HepG2 (cell line): ENCODE measurements around the gene NFS1. TPM values are rescaled to one million over a fixed set of nuclear protein-coding genes. Genes with fewer than 3 reads are reported as not detected.

ENCODE experiments used
- AGO1 ChIP-seq: fragments of 200-400 bp; formaldehyde crosslinking; IDR thresholded peaks from 2 replicates; pipeline ENCODE4 v1.6.1; 2017; ENCODE audit warnings: mild to moderate bottlenecking, low read depth, low read length, moderate library complexity; ENCODE audit not compliant: poor library complexity, severe bottlenecking
- AGO2 ChIP-seq: fragments of 200-400 bp; formaldehyde crosslinking; optimal IDR thresholded peaks from 2 replicates; pipeline ENCODE3; 2017; ENCODE audit warnings: mild to moderate bottlenecking, low read depth, low read length, moderate library complexity
- EHMT2 ChIP-seq: fragments of 200-600 bp; sonication (generic); IDR thresholded peaks from 2 replicates; pipeline ENCODE4 v1.7.0; 2017; ENCODE audit warnings: antibody characterized with exemption, low read depth, low read length, borderline replicate concordance
- FOXM1 ChIP-seq: sonication (generic); formaldehyde crosslinking; IDR thresholded peaks from 2 replicates; pipeline ENCODE4 v1.5.0; 2020; ENCODE audit warnings: missing genetic modification reagents
- HBP1 ChIP-seq: IDR thresholded peaks from 2 replicates; pipeline ENCODE4 v1.6.1; 2016; ENCODE audit warnings: low read depth, control low read depth
- NR3C1 ChIP-seq: sonication (generic); formaldehyde crosslinking; IDR thresholded peaks from 2 replicates; pipeline ENCODE4 v1.4.0; 2020; ENCODE audit warnings: missing genetic modification reagents
- POGK ChIP-seq: sonication (generic); formaldehyde crosslinking; conservative IDR thresholded peaks from 2 replicates; pipeline ENCODE4 v1.8.0; 2022; ENCODE audit warnings: mild to moderate bottlenecking, moderate library complexity, missing genetic modification reagents
- RARA ChIP-seq: IDR thresholded peaks from 2 replicates; pipeline ENCODE4 v1.6.1; 2016; ENCODE audit warnings: missing genetic modification reagents, missing compliant biosample characterization
- SPEN ChIP-seq: sonication (generic); formaldehyde crosslinking; IDR thresholded peaks from 2 replicates; pipeline ENCODE4 v1.5.1; 2020; ENCODE audit warnings: low read depth, mild to moderate bottlenecking, missing genetic modification reagents
- TFAP4 ChIP-seq: sonication (generic); IDR thresholded peaks from 2 replicates; pipeline ENCODE4 v1.6.1; 2016; ENCODE audit warnings: low read depth, borderline replicate concordance
- ZNF205 ChIP-seq: IDR thresholded peaks from 2 replicates; pipeline ENCODE4 v1.6.1; 2018; ENCODE audit warnings: missing biosample characterization, missing genetic modification reagents
- ZNF326 ChIP-seq: sonication (generic); formaldehyde crosslinking; IDR thresholded peaks from 2 replicates; pipeline ENCODE4 v1.4.0; 2020; ENCODE audit warnings: missing genetic modification reagents, borderline replicate concordance
- ZNF501 ChIP-seq: sonication (generic); formaldehyde crosslinking; IDR thresholded peaks from 2 replicates; pipeline ENCODE4 v1.5.1; 2020; ENCODE audit warnings: mild to moderate bottlenecking, moderate library complexity, missing genetic modification reagents
- ZNF704 ChIP-seq: sonication (generic); formaldehyde crosslinking; IDR thresholded peaks from 2 replicates; pipeline ENCODE4 v1.8.1; 2023; ENCODE audit warnings: mild to moderate bottlenecking, inconsistent platforms, moderate library complexity, missing genetic modification reagents, borderline replicate concordance
- ZNF777 ChIP-seq: sonication (generic); formaldehyde crosslinking; IDR thresholded peaks from 2 replicates; pipeline ENCODE4 v1.4.0; 2020; ENCODE audit warnings: missing genetic modification reagents
- ZNF83 ChIP-seq: sonication (generic); formaldehyde crosslinking; IDR thresholded peaks from 2 replicates; pipeline ENCODE4 v1.4.0; 2020; ENCODE audit warnings: missing genetic modification reagents, mild to moderate bottlenecking, borderline replicate concordance
- ZNF891 ChIP-seq: sonication (generic); formaldehyde crosslinking; IDR thresholded peaks from 2 replicates; pipeline ENCODE4 v1.5.0; 2020; ENCODE audit warnings: mild to moderate bottlenecking, missing genetic modification reagents
- polyA plus RNA-seq, 8 experiments: library from polyadenylated mRNA; depleted of rRNA in 3 of 8; stranded (reverse) in 7 of 8; unstranded in 1 of 8; fragments of >200 nt; fragmentation: Illumina TruSeq in 4 of 8; extraction: Trizol in 4 of 8; gene quantifications; 2 replicates each; pipeline versions ENCODE4 v1.2.1 to v1.2.3, GENCODE V29; 2011 to 2016; ENCODE audit warnings: low read depth in 4 of 8, missing spikeins in 1 of 8, mixed read lengths in 1 of 8; ENCODE audit not compliant: insufficient read depth in 1 of 8
- total RNA-seq, 5 experiments: library from RNA; depleted of rRNA; stranded (reverse); fragments of >200 nt; fragmentation: Illumina TruSeq; extraction: Trizol; gene quantifications; 2 replicates each; pipeline ENCODE4 v1.2.3, GENCODE V29; 2016; ENCODE audit warnings: low read depth in 1 of 5
- TF ChIP-seq, protein P1 (sequence below): sonication (generic); formaldehyde crosslinking; IDR thresholded peaks from 2 replicates; pipeline ENCODE4 v1.4.0; 2020; ENCODE audit warnings: missing genetic modification reagents, borderline replicate concordance

The NFS1 gene
- total and polyA plus RNA-seq, 2 of the 13 experiments (the other 11 are each of a cell fraction or from before 2014, with no cell fraction given) = 65.9 to 88.1 TPM

DNA sequence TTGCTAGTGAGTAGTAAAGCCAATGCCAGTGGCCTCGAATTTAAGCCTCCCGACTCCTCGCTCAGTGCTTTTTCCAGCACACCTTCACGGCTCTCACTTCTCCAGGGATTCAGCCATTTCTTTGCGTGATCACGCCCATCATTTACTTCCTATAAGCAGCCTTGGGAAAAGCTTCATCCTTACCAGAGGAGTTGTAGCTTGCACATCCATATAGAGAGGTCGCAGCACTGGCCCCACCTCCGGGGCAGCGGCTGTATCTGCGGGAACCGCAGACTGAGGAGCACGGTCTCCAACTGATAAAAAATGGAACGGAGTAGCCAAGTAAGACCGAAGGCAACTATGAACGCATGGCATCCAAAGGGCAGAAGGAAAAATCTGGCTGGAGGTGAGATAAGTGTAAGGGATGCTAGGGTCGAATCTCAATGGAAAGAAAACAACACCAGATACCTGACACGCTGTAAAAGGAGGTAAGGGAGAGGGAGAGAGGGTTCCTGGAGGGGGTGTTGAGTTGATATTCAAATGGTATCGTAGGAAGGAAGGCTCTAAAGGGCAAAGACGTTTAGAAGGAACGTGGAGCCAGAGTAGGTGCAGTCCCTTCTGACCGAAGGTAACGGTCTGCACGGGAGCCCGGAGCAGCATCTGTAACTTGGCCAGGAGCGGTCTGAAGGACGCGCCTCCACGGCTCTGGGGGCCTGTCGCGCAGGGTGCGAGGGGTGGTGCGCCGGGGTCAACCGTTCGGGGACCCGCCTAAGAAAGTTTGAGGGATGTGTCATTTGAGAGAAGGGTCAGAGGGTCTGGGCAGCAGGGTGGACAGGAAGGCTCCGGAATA lies 640 bp downstream of the NFS1 start (continued):
- no peak for TF ChIP-seq ZNF205
- no peak for TF ChIP-seq RARA
- no peak; the same call in 1 of the 2 replicates for TF ChIP-seq ZNF704 (CRISPR knock-in tag)
- TF ChIP-seq, protein P1, sequence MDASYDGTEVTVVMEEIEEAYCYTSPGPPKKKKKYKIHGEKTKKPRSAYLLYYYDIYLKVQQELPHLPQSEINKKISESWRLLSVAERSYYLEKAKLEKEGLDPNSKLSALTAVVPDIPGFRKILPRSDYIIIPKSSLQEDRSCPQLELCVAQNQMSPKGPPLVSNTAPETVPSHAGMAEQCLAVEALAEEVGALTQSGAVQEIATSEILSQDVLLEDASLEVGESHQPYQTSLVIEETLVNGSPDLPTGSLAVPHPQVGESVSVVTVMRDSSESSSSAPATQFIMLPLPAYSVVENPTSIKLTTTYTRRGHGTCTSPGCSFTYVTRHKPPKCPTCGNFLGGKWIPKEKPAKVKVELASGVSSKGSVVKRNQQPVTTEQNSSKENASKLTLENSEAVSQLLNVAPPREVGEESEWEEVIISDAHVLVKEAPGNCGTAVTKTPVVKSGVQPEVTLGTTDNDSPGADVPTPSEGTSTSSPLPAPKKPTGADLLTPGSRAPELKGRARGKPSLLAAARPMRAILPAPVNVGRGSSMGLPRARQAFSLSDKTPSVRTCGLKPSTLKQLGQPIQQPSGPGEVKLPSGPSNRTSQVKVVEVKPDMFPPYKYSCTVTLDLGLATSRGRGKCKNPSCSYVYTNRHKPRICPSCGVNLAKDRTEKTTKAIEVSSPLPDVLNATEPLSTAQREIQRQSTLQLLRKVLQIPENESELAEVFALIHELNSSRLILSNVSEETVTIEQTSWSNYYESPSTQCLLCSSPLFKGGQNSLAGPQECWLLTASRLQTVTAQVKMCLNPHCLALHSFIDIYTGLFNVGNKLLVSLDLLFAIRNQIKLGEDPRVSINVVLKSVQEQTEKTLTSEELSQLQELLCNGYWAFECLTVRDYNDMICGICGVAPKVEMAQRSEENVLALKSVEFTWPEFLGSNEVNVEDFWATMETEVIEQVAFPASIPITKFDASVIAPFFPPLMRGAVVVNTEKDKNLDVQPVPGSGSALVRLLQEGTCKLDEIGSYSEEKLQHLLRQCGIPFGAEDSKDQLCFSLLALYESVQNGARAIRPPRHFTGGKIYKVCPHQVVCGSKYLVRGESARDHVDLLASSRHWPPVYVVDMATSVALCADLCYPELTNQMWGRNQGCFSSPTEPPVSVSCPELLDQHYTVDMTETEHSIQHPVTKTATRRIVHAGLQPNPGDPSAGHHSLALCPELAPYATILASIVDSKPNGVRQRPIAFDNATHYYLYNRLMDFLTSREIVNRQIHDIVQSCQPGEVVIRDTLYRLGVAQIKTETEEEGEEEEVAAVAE (CRISPR knock-in tag) = no peak
- TF ChIP-seq ZNF777 (CRISPR knock-in tag) = no peak
- TF ChIP-seq ZNF501 (CRISPR knock-in tag) = no peak; the same call in 1 of the 2 replicates
- TF ChIP-seq SPEN (CRISPR knock-in tag) = no peak
- no peak for TF ChIP-seq FOXM1 (CRISPR knock-in tag)
- TF ChIP-seq ZNF326 (CRISPR knock-in tag) = no peak
- no peak for TF ChIP-seq AGO1
- no peak; the same call in 1 of the 2 replicates for TF ChIP-seq HBP1
- no peak for TF ChIP-seq EHMT2
- no peak for TF ChIP-seq ZNF83 (CRISPR knock-in tag)
- TF ChIP-seq NR3C1 (CRISPR knock-in tag) = no peak
- TF ChIP-seq TFAP4 = no peak; the same call in 1 of the 2 replicates
- no peak for TF ChIP-seq AGO2
- no peak for TF ChIP-seq POGK (CRISPR knock-in tag)
- TF ChIP-seq ZNF891 (CRISPR knock-in tag) = no peak
